Stimulated activated CD4-positive, alpha-beta T cell treated with anti-CD3 and anti-CD28 coated beads, Interleukin-15, amount 100 ng/mL, for 1 hour (primary cell): Measurements from ENCODE around the gene EPYC.
"Not testable (repeated sequence)": the region's sequence is repeated elsewhere in the genome, so short reads cannot be mapped to it uniquely, and the experiment has no call there.

Experiments
- DNase-seq, 2 donors: peaks; one replicate each; pipeline ENCODE4 v3.0.0-alpha.2; 2020; ENCODE audit warnings: low read depth in 1 of 2, low spot score in 1 of 2

EPYC gene

DNA sequence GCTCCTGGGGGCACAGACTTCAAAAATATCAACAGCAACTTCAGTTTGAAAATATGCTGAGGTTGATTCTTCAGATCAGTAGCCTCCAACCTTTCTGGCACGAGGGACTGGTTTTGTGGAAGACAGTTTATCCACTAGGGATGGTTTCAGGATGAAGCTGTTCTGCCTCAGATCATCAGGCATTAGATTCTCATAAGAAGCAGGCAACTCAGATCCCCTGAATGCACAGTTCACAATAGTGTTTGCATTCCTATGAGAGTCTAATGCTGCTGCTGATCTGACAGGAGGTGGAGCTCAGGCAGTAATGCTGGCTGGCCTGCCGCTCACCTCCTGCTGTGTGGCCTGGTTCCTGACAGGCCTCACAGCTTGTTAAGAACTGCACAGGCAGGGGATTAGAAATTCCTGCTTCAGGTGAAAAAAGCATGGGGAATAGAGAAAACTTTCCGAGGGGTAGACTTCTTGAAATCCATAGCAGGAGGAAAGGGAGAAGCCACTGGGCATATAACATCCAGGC, 12.8 kb downstream of the EPYC start:
- no peak for DNase-seq

DNA sequence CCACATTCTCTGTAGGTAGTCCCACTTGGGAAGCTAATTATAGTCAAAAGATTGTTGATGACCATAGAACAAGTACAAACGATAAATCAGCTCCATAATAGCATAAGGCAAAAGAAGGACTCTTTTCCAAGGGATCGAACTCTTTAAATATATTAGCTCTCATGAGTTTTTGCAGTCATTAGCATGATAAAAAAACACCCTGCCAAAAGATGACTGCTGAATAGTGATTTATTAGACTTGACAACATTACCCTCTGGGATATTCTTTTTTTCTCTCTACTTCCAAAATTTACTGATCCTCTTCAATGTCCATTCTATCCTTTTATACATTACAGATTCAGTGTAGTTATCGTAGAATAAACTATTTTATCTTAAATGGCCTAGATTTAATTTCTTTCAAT, 14.2 kb downstream of the EPYC start:
- no peak for DNase-seq

- DNase-seq, result no peak
Observed at GRCh38 chr12:90989686-90990111, 15.1 kb downstream of the EPYC start.

- DNase-seq, result no peak
Observed at GRCh38 chr12:90987520-90987919, 17.3 kb downstream of the EPYC start.

DNA sequence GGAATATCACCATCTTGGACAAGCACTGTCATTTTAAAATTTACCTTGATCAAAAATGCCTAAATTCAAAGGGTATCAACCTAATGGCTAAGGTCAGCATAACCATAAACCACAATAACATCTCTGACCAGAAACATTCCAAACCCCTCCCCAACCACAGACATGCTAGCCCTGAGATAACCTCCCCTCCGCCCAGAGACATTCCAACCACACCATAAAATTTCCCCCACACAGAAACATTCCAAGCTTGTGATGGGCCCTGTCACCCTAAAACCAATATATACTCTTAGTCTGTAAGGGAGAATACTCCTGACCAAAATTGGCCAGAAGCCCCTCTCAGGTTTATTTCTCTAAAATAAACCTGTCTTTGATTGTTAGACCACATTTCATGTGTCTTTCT, 17.7 kb downstream of the EPYC start:
- DNase-seq, result no peak

DNA sequence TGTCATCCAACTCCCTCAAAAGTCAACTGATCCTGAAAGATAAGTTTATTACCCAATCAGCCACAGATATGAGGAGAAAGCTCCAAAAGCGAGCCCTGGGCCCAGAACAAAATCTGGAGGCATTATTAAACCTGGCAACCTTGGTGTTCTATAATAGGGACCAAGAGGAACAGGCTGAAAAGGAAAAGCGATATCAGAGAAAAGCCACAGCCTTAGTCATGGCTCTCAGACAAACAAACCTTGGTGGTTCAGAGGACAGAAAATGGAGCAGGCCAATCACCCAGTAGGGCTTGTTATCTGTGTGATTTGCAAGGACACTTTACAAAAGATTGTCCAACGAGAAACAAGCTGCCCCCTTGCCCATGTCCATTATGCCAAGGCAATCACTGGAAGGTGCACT, 19.4 kb downstream of the EPYC start:
- not testable (repeated sequence) for DNase-seq

DNA sequence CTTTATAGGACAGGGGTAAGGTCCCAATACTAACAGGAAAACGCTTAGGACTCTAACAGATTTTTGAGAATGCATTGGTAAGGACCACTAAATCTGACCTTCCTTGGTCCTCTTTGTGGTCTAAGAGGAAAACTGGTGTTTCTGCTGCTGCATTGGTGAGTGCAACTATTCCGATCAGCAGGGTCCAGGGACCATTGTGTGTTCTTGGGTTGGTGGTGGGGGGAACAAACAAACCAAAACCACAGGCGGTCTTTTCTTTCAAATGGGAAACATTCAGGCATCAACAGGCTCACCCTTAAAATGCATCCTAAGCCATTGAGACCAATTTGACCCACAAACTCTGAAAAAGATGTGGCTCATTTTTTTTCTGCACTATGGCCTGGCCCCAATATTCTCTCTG, 20.7 kb downstream of the EPYC start:
- no peak for DNase-seq

DNA sequence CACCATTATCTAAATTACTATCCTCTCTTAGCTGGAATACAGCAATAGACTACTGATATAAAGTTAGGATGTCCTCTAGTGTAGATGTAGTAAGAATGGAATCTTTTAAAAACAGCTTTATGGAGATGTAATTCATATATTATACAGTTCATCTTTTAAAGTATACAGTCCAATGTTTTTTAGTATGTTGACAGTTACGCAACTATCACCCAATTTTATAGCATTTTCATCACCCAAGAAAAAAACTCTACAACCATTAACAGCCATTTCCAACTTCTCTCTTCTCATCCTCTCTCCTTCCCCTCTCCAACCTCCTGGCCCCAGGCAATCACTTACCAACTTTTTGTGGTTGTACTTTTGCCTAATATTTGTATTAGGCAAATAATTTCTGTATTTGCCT, 22.6 kb downstream of the EPYC start:
- no peak for DNase-seq

- no peak for DNase-seq
Observed at GRCh38 chr12:90979951-90980350, 24.8 kb downstream of the EPYC start.

DNA sequence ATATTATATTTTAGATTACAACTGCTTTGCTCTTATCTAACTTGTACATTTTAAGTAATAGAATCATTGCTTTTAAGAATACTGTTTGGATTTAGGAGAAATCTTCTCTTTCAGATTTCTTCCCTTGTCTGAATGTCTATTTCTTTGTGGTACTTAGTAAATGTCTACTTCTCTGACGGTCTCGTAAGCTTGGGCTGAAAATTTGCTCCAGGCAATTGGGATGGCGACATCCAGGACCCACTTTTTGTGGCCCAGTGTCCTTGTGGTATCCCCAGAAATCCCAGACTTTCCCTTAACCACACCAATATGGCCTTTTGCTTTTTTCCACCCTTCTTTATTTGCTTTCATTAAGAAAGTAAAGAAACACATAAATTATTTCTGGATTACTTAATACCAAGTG, 25.8 kb downstream of the EPYC start:
- no peak for DNase-seq

- DNase-seq, result no peak
Observed at GRCh38 chr12:90978117-90978770, 26.5 kb downstream of the EPYC start.

GRCh38 chr12:90977224-90977623, 27.5 kb downstream of the EPYC start:
- DNase-seq, result no peak

DNA sequence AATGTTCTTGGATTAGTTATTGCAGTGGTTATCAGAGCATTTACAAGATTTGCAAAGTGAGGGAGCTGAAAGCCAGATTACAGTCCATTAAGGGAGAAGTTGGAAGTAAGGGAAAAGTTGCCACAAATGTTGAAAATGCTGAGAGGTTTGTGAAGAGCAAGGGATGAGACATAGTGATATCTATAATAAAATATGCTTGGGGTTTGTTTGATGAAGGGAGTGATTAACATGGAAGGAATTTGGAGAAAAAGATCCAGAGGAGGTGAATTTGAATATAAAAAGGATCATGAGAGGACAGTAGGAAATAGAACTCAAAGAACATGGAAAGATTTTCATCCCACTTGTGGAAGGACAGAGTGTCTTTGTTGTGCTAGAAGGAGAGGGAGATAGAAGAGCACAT, 30.5 kb downstream of the EPYC start:
- DNase-seq, result no peak

- DNase-seq, result no peak
Observed at GRCh38 chr12:90972226-90972625, 32.5 kb downstream of the EPYC start.

GRCh38 chr12:90970911-90971310, 33.9 kb downstream of the EPYC start:
- DNase-seq, result no peak

DNA sequence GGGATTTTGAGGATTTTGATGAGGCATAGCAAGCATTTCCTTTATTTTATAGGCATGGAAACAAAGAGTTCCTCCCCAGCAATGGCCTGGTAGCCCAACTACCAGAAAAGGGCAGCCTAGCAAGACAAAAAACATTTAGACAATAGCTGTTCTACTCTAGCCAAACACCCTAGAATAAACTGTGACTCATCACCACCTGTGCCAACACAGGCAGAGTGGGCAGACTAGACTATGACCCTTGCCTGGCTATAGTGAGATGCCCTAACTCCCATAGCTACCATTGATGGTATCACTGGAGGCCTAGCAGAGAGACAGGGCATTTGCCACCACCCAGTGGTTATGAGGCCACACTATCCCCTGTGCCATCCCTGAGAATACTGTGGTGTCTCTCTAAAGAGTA, 34.3 kb downstream of the EPYC start:
- DNase-seq, result no peak

- no peak for DNase-seq
Observed at GRCh38 chr12:90969851-90970250, 34.9 kb downstream of the EPYC start.

DNA sequence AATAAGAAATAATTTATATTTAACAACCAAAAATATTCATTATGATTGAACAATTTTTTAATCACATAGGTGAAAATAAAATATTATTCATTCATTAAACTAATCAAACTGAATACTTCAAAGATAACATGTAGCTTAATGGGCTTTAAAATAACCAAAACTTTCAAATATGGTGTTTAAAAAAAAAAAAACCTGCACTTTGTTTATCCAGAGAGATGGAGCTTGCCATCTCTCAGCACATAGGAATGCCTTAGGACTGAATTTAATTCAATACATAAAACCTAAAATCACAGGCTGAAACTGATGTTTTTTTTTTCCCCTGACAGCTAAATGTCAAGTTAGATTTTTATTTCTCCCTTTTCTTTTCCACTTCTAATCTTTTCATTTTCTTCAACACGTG, 35.4 kb downstream of the EPYC start:
- no peak for DNase-seq

GRCh38 chr12:90965204-90965603, 39.6 kb downstream of the EPYC start:
- no peak for DNase-seq

DNA sequence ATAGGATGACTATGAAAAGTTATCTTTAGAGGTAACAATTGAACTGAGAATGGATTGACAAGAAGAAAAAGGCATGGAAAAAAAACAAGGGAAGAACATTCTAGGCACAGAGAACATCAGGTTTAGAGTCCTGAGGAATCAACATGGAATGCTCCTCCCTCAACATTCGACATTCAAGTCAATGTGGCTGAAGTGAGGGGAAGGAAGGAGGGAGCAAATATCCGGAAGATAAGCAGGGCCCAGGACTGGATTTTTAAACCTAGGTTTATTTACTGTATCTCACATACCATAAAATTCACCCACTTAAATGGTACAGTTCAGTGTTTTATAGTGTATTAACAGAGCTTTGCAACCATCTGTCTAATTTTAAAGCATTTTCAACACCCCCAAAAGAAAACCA, 40.2 kb downstream of the EPYC start:
- no peak for DNase-seq

- DNase-seq, result no peak
Observed at GRCh38 chr12:90963946-90964345, 40.8 kb downstream of the EPYC start.

- no peak for DNase-seq
Observed at GRCh38 chr12:90961154-90961553, 43.6 kb downstream of the EPYC start.

DNA sequence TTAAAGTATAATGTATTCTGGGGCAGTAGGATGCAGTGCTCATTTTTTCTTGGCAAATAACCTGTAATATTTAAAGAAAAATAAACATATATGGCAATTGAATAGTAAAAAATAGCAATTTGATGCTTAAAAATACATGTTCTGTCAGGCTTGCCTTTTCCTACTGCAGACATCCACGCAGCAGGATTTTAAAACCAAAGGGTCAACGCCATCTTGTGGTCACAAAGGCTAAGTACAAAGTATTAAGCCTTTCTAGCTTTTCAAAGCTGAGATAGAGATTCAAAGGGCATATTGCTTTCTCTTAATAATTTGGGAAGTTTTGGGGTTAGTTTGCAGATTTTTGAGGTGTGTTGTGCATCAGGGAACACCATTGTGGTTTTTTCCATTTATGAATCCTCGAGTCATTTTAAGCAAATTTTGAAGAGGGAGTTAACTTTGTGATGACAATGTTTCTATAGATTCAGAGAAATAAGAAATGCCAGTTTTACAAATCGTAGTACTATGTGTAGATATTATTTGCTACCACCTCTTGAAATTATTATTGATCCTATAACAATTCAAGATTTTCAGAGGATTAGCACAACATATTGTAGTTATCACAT, 45.1 kb downstream of the EPYC start:
- DNase-seq, result no peak
